GM21737 (cell line): ENCODE data around the gene GBX1.
A peak's percentile ranks its signal among the peaks of the same experiment; 100 is the strongest.

Experiments
- ATAC-seq: cut with Tn5 transposase; IDR thresholded peaks from one replicate; pipeline ENCODE4 v1.9.1; 2021; ENCODE audit warnings: mild to moderate bottlenecking, moderate library complexity; ENCODE audit not compliant: unreplicated experiment

Gene GBX1

DNA sequence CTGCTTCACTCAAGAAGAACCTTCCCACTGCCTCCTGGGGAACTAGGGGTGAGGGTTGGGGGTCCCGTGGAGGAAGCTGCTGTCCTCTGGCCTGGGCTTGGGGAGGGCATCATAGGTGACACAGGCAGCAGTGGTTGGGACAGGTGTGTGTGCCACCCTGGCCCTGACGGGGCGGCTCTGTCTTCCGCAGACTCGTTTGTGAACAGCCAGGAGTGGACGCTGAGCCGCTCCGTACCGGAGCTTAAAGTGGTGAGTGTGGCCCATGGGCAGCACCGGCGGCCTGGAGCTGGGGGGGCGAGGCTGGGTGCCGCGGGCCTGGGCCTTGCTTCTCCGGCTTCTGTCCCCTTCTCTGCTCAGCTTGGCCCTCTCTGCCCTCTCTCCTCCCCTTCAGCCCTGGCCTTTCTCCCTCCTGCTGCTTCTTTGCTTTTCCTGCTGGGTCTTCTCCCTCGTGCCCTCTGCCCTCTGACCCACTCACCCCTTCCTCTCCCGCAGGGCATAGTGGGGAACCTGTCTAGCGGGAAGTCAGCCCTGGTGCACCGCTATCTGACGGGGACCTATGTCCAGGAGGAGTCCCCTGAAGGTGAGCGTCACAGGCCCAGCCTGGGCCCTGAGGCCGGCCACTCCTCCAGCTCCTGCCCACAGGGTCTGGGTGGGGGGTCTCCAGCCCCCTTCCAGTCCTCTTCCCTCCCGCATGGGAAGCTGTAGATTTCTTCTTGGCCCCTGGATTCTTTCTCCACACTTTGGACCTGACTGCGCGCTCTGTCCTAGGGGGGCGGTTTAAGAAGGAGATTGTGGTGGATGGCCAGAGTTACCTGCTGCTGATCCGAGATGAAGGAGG is 50.7 kb downstream of the GBX1 start:
- no peak for ATAC-seq

DNA sequence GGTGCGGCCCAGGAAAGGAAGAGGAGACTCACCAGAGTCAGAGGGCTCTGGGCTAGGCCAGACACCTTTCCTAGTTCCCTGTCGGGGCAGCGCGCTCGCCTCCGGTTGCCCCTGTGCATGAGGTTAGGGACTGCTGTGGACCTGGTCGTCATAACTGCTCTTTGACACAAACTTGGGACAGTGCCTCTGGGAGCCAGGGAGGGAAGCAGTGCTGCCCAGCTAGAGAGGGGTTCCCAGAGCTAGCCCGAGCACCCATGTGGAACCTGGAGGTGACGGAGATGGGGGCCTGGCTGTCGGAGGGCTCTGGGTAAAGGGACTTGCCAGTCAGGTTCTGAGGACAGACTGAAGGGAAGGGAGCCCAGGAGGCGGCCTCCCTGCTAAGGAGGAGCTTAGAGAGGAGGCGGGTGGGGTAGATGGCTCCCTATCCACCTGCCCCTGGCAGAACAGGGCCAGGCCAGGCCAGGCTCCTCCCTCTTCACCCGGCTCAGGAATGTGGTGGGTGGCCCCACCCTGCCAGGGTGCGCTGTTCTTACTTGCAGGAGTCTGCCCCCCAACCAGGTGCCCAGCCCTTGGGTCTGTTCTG is 51.6 kb downstream of the GBX1 start:
- ATAC-seq, result no peak

DNA sequence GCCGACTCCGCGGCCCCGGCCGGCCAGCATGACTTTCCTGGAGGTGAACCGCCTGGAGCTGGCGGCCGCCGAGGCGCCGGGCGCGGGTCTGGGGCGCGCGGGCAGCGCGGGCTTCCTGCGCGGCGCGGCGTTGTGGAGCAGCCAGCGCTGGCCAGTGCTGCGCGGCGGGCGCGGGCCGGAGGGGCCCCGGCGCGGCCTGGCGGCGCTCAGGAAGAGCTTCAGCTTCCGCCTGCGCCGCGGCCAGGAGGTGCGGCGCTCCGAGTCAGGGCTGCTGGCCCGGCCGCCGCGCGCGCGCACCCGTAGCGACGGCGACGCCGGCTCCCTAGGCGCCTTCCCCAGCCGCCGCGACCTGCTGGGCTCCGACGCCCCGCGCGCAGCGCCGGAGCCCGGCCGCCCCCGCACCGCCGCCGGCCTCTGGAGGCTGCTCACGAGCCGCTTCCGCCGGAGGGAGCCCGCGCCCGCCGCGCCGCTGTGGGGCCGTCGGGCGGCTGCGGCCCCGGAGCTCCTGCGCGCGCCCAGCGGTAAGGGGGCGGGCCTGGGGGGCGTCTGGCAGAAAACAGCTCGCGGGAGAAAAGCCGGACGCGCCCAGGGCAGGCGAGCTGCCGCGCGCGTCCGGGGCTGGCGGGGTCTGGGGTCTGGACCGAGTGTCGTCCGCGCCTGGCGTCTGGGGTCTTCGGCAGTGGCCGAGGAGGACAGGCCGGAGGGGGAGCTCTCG is 52.2 kb downstream of the GBX1 start:
- ATAC-seq, result no peak

DNA sequence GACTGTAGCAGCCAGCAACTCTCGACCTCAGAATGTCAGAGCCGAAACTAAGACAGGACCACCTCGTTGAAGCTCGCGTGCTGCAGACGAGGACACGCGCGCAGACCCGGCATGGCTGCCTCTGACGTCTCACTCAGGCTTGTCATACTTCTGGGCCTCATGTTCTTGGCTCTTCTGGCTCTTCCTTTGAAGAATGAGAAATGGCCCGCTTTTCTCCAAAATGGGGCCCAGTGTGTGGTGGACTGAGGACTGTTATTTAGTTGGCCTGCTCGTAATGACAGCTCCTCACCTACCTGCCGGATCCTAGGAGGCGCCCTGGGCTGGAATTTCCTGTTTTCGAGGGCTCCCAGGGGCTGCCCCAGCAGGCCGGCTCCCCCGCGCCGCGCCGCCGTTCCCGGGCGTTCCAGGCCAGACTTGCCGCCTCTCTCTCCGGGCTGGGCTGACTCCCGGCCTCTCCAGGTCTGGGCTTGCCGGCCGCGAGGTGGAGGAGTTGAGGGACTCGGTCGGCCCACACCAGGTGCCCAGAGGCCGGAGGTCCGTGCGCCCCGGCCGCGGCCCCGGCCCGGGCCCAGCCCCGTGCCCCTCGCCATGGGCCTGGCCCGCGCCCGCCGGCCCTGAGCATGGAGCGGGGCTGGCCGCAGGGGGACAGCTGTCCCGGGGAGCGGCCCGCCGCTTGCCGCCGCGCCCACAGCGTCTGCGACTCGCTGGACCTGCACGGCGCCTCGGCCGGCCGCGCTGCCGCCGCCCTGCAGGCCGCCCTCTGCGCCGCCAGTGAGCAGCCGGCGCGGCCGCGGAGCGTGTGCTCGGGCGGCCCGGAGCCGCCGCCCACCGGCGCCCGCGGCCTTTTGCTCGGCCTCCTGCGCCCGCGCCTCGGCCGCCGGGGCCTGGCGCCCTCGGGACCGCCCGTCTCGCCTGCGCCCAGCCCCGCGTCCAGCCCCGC is 53.1 kb downstream of the GBX1 start:
- no peak for ATAC-seq

GRCh38 chr7:151113344-151114150 is 53.9 kb downstream of the GBX1 start:
- no peak for ATAC-seq

- ATAC-seq, result peak; percentile 80
Observed at GRCh38 chr7:151110941-151111645, 56.4 kb downstream of the GBX1 start.

DNA sequence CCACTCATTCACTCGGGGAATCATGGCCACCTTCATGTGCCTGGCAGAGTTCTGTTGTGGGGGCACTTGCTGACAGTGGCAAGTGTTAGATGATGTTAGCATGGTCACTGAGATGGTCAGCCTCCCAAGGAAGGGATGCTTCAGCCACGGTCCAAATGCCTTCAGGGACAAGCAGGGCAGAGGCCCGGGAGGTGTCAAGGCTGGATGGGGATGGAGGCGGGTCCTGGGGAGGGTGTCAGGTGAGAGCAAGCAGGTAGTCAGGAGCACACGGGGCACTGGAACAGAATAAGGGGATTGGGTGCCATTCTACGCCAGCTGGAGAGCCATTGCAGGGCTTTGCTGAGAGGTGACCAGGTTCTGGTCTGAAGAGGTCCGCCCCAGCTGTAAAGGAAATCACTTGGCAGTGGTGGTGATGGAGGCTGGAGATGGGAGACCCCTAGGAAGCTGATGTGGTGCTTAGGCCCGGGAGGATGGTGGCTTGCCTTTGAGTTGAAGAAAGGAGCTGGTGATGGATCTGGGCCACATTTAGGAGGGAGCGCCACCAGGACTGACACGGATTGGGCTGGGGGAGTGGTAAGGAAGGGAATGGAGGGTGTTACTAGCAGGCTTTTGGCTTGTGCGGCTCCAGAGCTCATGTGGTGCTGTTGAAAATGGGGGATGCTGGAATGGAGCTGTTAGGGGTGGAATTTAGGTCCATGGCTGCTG is 57.1 kb downstream of the GBX1 start:
- ATAC-seq, result no peak

DNA sequence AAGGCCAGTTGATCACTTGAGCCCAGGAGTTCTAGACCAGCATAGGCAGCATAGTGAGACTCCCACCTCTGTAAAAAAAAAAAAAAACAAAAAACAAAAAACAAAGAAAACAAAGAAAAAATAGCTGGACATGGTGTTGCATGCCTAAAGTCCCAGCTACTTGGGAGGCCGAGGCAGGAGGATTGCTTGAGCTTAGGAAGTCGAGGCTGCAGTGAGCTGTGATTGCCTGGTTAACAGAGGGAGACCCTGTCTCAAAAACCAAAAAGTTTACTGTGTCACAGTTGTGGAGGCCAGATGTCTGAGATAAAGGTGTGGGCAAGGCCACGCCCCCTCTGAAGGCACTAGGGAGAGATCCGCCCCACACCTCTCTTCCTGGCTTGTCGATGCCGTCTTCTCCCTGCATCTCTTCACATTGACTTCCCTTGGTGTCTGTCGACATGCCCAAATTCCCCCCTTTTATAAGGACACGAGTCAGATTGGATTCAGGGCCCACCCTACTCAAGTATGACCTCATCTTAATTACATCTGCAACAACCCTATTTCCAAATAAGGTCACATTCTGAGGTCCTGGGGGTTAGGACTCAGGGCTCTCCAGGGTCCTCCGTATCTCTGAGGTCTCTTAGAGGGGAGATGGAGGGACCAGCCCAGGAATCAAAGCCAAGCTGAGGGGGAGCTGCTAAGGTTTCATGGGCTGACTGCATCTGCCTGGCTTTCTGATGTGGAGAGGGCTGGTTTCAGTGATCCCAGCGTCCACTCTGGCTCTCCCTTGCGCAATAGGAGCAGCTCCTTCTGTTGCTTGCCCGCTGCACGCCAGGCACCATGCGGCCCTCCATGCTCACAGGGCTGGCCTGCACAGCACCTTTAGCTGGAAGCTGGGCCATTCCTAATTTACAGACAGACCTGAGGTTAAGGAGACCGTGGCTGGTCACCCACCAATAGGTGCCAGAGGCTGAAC is 58.1 kb downstream of the GBX1 start:
- ATAC-seq, result no peak

- ATAC-seq, result no peak
Observed at GRCh38 chr7:151107882-151108281, 59.6 kb downstream of the GBX1 start.

DNA sequence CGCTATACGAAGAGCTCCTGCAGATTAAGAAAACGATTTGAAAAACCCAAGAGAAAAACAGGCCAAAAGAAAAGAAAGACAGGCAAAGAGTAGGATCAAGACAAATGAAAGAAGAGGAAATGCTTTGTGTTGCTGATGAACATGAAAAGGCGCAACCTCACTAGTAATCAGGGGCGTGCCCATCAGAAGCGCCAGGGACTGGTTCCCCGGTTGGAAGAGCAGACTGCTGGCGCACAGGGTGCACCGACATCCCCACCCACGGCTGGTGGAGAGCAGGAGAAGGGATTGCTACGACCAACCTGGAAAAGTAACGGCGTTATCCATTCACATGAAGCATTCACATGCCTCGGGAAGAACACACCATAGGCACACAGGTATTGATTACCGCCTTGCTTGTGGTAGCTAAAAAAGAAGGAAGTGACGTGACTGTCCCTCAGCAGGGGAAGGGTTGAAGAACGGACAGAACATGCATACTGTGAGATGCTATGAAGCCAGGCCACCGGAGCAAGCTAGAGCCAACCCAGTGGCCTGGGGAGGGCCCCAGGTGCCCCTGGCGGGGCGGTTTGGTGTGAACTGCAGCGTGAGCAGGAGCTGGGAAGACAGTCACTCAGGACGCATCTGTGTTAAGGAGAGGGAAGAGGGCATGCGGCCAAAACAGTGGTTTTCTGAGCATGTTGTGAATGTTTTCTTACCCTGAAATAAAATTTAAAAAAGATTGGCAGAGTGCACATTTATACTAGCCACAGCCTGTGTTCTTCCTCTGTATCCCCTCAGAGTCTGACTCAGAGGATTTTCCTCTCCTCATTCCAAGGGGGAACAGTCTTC is 62.9 kb downstream of the GBX1 start:
- no peak for ATAC-seq

DNA sequence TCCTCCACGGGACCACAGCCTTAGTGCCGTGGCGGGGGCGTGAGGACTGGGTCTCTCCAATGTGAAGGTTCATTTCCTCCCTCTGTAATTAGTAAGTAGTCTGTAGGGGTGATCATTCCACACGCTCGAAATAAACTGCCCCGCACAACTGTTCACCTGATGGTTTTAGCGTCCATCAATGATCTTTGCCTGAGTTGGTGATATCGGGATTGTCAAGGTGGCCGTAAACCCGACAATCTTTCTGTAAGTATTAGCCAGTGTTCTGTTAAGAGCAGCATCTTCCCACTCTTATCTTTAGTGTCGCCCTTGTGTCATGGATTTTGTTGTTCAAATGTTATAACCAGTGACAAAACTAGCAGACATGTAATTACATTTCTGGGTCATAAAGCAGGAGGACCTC is 63.5 kb downstream of the GBX1 start:
- ATAC-seq, result no peak

DNA sequence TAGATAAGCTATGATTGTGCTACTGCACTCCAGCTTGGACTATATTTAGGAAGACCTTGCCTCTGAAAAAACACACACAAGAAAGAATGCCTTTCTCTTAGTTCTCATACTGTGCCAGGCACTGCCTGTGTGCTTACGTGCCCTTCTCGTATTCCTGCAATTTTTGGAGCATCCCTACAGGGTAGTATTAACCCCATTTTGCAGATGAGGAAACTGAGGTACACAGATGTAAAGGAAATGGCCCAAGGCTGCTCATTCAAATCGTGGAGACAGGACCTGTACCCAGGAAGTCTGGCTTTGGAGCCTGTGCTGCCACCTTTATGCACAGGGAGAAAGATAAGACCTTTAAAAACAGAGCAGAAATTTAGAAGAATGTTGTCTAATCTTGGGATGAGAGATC is 64.5 kb downstream of the GBX1 start:
- ATAC-seq, result no peak

DNA sequence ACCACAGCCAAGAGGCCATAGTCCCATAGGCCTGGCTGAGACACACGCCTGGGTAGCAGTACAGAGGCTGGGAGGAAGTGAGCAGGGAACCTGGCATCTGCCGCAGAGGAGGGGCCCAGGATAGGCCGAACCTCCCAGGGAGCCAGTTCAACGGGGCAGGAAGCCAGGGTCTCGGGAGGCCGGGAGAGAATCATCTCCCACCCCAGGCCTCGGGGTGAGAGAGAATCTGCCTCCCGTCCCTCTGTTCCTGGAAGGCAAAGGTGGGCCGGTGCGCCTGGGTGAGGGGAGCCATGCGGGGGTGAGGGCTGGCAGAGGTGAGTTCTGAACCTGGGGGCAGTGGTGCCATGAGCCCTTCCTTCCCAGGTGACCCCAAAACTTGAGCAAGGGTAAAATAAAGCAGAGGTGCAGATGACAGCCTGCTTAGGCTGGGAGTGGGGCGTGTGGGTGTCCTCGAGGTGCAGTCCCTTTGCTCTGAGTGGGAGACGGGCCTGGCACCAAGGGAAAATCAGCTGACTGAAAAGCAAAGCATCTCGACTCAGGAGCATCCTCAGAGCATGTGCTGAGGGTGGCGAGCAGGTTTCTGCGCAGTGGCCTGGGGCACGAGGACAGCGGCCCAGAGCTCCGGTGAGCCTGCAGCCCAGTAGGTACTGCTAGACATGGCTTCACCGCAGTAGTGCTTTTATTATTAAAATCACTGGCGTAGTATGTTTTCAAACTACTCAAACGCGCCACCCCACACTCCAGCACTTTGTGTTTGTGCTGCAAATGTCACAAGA is 65.7 kb downstream of the GBX1 start:
- ATAC-seq, result no peak

- no peak for ATAC-seq
Observed at GRCh38 chr7:151100921-151101320, 66.6 kb downstream of the GBX1 start.

DNA sequence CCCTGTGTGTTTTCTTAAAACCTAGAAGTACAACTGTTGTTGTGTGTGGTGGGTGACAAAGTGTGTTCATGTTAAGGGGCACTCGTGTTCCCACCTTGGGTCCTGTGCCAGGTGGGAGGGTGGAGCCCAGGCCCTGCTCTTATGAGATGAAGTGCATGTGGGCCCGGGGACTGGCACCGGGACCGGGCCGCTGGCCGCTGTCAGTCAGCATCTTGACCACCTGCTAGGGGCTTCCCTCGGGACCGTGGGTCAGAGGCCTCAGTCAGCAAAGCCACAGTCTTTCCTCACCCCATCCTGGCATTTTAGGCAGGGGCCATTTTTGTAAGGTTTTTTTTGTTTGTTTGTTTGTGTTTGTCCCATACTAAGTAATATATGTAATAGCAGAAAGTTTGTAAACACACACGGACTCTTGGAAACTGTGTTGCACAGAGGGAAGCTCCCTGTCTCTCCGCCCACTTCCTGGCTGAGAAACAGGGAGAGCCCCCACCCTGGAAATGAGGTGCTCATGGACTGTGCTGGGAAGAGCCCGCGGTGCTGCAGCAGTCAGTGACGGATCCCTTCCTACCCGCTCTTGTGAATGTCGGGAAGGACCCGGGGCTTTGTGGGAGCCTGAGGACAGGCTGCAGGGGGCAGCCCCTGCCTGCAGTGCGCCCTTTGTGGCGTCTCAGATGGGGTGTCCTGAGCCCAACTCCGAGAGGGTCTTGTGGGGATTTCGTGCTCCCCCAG is 67.8 kb downstream of the GBX1 start:
- no peak for ATAC-seq
